HFFc6 (cell line): Measurements from ENCODE around the gene IL36B. TPM values are rescaled to one million over a fixed set of nuclear protein-coding genes. Genes with fewer than 3 reads are reported as not detected.

ENCODE experiments used
- DNase-seq: peaks from one replicate; pipeline ENCODE4 v3.0.0-alpha.2; 2018
- H3K27ac Mint-ChIP-seq: 2 replicates; pipeline ENCODE4 v1.8.0; 2020; ENCODE audit warnings: mild to moderate bottlenecking, mixed read lengths
- H3K27me3 Mint-ChIP-seq: 2 replicates; pipeline ENCODE4 v1.8.0; 2021; ENCODE audit warnings: mild to moderate bottlenecking, moderate library complexity, mixed read lengths; ENCODE audit not compliant: insufficient read depth
- H3K36me3 Mint-ChIP-seq: 2 replicates; pipeline ENCODE4 v1.8.0; 2021; ENCODE audit warnings: low read depth, mixed read lengths
- H3K4me1 Mint-ChIP-seq: 2 replicates; pipeline ENCODE4 v1.8.0; 2020; ENCODE audit warnings: low read depth, mixed read lengths
- H3K4me3 Mint-ChIP-seq: 2 replicates; pipeline ENCODE4 v1.8.0; 2020; ENCODE audit warnings: mild to moderate bottlenecking, moderate library complexity, mixed read lengths
- H3K9me3 Mint-ChIP-seq: 2 replicates; pipeline ENCODE4 v1.8.0; 2020; ENCODE audit warnings: mild to moderate bottlenecking, mixed read lengths
- total RNA-seq, 6 experiments: library from RNA; stranded (reverse); fragmentation: NEBNext Ultra II Directional; extraction: Animal tissue kit (Norgen Biotek cat#: 25700); gene quantifications; 2 replicates in 1 of 6; 3 replicates in 5 of 6; pipeline ENCODE4 v1.2.3, GENCODE V29; 2021
- TF ChIP-seq, protein P1 (sequence below): fragments of 200-600 bp; sonication (generic); IDR thresholded peaks from 2 replicates; pipeline ENCODE4 v1.5.0; 2021; ENCODE audit warnings: antibody characterized with exemption, mild to moderate bottlenecking

The IL36B gene
- total RNA-seq, 6 experiments from 2014 or later, result not detected

DNA sequence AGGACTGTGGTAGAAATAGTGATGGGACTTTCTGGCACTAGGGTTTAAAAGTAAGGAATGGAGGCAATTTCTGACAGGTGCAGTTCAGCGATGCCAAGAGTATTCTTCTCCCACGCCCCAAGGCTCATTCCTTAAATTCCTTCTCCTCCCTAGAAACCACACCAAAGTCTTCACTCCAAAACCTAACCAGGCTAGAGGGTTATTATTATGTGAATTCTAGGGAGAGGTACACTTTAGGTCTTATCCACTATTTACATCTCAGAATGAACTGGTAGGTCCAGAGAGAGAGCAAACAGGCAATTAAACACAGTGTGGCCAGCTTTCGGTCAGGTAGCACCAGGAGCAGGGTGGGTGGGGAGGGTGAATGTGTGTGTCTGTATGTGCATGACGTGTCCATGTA, 26.5 kb upstream of the IL36B start:
- Mint-ChIP-seq H3K27me3 (peaks cover 31% of the 10 kb centered on the region), H3K4me3 (no peak overlapping the region), H3K27ac (no peak overlapping the region)

GRCh38 chr2:113078350-113078839, 25.7 kb upstream of the IL36B start:
- Mint-ChIP-seq H3K4me3 (no peak overlapping the region), H3K36me3 (no peaks in the 10 kb centered on the region), H3K9me3 (no peaks in the 10 kb centered on the region), H3K4me1 (peaks cover 14% of the 10 kb centered on the region), H3K27ac (no peak overlapping the region), H3K27me3 (peaks cover 29% of the 10 kb centered on the region)
- no peak for DNase-seq
- TF ChIP-seq, protein P1, sequence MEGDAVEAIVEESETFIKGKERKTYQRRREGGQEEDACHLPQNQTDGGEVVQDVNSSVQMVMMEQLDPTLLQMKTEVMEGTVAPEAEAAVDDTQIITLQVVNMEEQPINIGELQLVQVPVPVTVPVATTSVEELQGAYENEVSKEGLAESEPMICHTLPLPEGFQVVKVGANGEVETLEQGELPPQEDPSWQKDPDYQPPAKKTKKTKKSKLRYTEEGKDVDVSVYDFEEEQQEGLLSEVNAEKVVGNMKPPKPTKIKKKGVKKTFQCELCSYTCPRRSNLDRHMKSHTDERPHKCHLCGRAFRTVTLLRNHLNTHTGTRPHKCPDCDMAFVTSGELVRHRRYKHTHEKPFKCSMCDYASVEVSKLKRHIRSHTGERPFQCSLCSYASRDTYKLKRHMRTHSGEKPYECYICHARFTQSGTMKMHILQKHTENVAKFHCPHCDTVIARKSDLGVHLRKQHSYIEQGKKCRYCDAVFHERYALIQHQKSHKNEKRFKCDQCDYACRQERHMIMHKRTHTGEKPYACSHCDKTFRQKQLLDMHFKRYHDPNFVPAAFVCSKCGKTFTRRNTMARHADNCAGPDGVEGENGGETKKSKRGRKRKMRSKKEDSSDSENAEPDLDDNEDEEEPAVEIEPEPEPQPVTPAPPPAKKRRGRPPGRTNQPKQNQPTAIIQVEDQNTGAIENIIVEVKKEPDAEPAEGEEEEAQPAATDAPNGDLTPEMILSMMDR, result no peak

More for the DNA sequence above, 26.5 kb upstream of the IL36B start:
- no peaks in the 10 kb centered on the region for H3K36me3 Mint-ChIP-seq
- TF ChIP-seq, protein P1, result no peak
- no peak for DNase-seq
- no peaks in the 10 kb centered on the region for H3K9me3 Mint-ChIP-seq
- H3K4me1 Mint-ChIP-seq, result peaks cover 14% of the 10 kb centered on the region

- Mint-ChIP-seq H3K27ac (no peak overlapping the region), H3K4me1 (peaks cover 14% of the 10 kb centered on the region), H3K9me3 (no peaks in the 10 kb centered on the region), H3K36me3 (no peaks in the 10 kb centered on the region), H3K27me3 (peaks cover 32% of the 10 kb centered on the region), H3K4me3 (no peak overlapping the region)
- TF ChIP-seq, protein P1, result no peak
- DNase-seq, result no peak
Observed at GRCh38 chr2:113077921-113078320, 25.3 kb upstream of the IL36B start.

DNA sequence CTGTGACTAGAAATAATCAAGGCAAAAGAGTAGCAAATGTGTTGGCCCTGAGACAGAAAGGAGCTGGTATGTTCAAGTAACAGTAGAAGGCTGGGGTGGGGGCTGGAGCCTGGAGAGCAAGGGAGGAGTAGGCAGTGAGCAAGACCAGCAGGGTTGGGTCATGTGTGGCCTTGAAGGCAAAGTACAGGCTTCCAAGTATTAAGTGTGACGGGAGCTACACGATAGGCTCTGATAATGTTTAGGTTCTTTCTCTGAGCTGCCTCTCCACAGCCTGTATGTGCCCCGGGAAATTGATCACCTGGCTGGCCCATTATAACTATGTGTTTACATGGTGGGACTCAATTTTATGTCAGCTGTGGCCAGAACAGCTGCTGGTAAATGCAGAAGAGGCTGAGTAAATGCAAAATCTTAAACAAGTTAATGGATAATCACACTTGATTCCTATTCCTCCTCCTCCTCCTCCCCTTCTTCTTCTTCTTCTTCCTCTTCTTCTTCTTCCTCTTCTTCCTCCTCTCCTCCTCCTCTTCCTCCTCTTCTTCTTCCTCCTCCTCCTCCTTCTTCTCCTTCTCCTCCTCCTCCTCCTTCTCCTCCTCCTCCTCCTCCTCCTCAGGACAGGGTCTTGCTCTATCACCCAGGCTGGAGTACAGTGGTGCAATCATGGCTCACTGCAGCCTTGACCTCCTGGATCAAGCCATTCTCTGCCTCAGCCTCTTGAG, 24.4 kb upstream of the IL36B start:
- Mint-ChIP-seq H3K4me1 (peaks cover 14% of the 10 kb centered on the region), H3K36me3 (no peaks in the 10 kb centered on the region), H3K4me3 (no peak overlapping the region), H3K9me3 (no peaks in the 10 kb centered on the region), H3K27me3 (peaks cover 38% of the 10 kb centered on the region), H3K27ac (no peak overlapping the region)
- TF ChIP-seq, protein P1, result no peak
- no peak for DNase-seq

- Mint-ChIP-seq H3K27ac (no peak overlapping the region), H3K27me3 (peaks cover 36% of the 10 kb centered on the region), H3K4me3 (no peak overlapping the region), H3K9me3 (no peaks in the 10 kb centered on the region), H3K4me1 (peaks cover 14% of the 10 kb centered on the region), H3K36me3 (no peaks in the 10 kb centered on the region)
- TF ChIP-seq, protein P1, result no peak
- DNase-seq, result no peak
Observed at GRCh38 chr2:113075600-113075999, 22.9 kb upstream of the IL36B start.
